Renal cortical epithelial cell (primary cell): Measurements from ENCODE around the gene MPP7. TPM values are rescaled to one million over a fixed set of nuclear protein-coding genes. Genes with fewer than 3 reads are reported as not detected.

ENCODE experiments used
- DNase-seq: peaks from one replicate; pipeline ENCODE4 v3.0.0-alpha.2; 2011; ENCODE audit warnings: low read depth
- total RNA-seq: library from RNA; depleted of rRNA; stranded (reverse); fragments of >200 nt; gene quantifications from 2 replicates; pipeline ENCODE4 v1.2.3, GENCODE V29; 2014

The MPP7 gene
- total RNA-seq, 1 donor from 2014 or later, result 1.6 TPM

DNA sequence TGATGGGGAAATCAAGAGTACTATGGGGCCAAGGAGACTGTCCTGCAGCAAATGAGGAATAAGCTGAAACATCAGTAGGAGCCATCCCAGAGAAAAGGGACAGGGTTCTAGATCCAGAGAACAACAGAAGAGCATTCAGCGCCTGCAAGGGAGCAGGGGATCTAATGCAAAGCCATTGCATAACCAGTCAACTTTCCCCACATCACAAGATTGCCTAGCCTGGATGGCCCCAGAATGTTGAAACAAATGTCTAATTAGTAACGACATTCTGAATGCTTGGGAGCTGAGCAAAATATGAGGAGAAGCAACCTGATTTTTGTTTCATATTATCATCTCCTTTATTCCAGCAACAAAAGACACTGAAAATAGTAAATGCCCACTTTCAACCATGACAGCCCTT is 2.7 kb upstream of the MPP7 start:
- DNase-seq, result no peak

DNA sequence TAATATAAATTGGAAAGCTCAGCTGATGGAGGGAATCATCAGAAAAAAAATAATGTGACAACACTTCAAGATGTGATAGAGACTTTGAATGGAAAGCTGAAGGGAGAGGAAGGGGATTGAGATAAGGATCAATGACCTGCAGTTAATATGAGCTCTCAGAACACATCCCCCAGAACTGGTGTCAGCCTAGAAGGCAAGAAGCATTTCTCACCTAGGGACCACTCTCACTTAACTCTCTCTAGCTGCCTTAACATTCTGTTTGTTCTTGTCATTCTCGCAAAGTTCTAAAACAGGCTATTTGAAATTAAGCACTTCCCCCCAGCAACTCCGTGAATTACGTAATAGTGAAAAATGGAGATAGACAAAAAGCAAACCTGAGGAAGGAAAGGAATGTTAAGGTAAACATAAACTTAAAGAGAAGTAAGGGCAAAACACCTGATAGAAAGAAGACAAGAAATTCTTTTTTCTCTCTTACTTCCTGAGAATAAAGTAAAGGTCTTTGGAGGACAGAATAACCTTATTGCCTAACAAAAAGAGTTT is 1.2 kb upstream of the MPP7 start:
- DNase-seq, result no peak

DNA sequence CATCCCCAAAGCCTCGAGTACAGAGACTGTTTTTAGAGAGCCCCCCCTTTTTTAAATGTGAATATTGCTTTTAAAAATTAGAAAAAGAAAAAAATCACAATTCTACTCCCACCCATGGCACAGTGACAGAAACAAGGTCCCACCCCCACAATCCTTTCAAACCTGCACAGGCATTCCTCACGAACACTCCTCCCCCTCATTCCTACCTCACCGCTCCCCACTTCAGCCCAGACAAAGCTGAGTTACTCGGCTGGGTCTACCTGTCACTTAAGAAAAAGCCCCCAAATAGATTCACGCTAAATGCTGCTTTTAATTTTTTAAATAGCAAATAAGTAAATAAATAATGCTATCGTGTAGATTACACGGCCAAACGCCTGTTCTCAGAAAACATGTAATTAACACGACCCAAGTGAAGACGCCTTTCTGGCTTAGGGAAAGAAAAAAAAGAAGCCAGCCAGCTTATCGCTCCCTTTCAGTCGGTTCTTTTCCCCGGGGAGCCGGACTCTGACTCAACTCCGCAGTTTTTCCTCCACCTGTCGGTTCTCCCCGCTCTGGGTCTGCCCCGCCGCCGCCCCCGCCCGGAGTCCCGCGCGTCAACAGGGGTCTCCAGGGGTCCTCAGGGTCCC is 739 bp downstream of the MPP7 start:
- no peak for DNase-seq

DNA sequence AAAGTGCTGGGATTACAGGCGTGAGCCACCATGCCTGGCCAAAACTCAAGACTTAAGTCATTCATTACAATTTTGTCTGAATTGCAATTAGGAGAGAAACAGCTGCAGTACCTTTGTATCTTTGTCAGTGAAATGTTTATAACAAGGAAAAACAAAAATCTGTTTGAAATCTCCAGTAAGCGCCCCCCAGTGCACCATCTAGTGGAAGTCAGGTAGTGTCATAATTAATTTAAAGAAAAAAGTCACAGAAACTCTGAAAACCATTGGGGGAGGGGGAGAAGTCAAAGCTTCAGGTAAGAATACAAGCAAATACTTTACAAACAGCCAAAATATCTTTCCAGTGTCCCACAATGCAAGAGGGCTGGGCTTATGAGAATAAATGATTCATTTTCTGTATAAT is 2.8 kb downstream of the MPP7 start:
- DNase-seq, result no peak

DNA sequence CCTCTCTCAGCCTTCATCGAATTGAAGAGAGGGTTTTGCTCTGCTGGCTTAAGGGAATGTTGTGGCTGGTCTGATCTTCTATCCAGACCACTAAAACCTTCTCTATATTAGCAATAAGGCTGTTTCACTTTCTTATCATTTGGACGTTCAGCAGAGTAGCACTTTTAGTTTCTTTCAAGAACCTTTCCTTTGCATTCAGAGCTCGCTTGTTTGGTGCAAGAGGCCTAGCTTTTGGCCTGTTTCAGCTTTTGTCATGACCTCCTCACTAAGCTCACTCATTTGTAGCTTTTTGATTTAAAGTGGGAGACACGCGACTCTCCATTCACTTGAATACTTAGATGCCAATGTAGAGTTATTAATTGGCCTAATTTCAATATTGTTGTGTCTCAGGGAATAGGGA is 3.9 kb downstream of the MPP7 start:
- no peak for DNase-seq

DNA sequence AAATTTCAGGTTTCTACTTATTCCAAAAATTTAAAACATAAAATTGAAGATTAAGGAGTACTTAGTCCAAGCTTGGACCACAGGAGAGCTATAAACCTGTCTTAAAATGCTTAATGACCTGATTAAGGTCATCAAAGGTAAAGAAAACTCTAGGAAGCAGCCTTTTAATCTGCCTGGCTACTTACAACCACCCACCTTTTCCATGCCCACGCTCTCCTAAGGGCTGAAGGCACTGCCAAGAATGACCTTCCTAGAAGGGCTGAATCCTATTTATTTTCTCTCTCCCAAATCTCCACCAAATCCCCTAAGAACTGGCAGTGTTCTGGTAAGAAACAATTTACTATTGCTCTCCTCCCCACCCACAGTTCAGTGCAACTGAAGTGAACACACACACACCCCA is 6.8 kb downstream of the MPP7 start:
- no peak for DNase-seq

DNA sequence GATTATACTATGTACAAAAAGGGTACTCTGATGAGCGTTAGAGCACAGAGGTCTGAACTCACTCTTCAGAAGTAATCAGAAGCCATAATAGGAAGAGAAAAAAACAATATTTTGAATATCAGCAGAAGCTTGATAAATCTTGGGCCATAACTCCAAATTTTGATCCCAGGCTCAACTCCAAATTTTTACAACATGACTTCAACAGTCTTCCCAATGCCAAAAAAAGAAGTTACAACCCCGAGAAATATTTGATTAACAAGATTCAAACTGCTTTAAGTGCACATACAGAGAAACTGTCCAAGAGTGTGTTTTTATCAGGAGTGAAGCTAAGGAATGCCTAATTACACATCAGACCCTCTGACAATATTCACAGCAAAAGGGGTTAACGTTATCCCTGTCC is 7.5 kb downstream of the MPP7 start:
- no peak for DNase-seq

DNA sequence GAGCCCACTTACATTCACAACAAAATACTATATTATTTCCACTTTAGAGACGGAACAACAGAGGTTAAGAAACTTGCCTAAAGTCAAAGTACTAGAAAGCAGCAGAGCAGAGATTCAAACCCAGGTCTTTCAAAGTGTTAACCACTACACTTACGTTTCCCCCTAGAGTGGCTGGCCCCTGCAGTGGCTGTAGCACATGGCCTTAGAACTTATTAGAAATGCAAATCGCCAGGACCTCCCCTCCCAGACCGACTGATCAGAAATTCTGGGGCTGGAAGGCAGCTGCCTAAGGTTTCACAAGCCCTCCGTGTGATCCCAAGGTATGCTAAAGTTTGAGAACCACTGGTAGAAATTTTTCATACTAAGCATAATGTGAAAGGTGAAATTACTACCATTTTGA is 8.1 kb downstream of the MPP7 start:
- DNase-seq, result no peak

DNA sequence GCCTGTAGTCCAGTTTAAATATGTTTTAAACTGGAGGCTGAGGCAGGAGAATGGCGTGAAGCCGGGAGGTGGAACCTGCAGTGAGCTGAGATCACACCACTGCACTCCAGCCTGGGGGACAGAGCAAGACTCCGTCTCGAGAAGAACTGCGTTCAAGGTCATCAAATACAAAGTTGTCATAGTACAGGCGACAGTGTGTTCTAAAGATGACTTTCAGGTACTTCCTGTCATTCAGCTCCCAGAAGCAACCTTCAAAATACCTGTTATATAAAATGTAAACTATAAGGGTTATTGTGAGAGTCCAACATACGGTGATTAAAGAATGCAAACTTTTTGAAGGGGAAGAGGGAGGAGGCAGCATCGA is 8.7 kb downstream of the MPP7 start:
- no peak for DNase-seq

DNA sequence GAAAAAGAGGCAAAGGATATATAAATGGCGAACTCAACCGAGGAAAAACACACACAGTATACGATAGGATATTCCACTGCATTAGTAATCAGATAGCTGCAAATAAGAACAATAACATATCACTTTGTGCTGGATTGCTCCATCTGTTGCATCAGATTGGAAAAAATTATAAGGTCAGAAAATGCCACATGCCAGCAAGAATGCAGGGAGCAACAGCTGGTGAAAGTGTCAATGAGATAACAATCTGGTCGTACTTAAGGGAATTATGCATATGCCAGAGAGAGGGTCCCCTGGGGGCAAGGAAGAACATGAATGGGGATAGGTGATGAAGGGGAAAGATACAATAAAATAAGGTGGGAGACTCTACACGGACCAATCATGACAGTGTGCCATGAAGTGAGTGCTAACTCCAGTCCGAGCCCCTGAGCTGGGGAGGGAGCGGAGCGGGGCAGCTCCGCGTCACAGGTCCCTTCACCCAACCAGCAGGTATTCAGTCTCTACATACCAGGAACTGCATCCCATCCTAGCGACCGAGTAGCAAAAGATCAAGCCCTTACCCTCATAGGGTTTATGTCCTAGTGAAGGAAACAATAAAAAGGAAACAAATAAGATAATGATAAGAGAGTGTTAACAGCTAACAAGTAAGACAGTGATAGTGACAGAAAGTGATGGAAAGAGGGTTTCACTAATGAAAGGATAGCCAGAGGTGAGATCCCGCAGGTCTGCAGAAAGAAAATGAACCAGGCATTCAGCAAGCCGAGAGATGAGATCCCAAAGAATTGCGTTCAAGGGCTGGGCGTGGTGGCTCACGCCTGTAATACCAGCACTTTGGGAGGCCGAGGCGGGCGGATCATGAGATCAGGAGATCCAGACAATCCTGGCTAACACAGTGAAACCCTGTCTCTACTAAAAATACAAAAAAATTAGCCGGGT is 9.4 kb downstream of the MPP7 start:
- no peak for DNase-seq

DNA sequence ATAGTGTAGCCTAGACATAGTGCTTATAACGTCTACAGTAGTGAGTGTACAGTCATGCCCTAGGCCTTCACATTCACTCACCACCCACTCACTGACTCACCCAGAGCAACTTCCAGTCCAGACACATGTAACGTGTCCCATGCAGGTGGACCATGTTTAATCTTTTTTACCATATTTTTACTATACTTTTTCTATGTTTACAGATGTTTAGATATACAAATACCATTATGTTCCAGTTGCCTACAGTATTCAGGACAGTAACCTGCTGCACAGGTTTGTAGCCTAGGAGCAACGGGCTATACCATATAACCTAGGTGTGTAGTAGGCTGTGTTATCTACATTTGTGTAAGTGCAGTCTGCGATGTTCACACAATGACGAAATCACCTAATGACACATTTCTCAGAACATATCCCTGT is 11.0 kb downstream of the MPP7 start:
- peak; percentile 92 for DNase-seq

DNA sequence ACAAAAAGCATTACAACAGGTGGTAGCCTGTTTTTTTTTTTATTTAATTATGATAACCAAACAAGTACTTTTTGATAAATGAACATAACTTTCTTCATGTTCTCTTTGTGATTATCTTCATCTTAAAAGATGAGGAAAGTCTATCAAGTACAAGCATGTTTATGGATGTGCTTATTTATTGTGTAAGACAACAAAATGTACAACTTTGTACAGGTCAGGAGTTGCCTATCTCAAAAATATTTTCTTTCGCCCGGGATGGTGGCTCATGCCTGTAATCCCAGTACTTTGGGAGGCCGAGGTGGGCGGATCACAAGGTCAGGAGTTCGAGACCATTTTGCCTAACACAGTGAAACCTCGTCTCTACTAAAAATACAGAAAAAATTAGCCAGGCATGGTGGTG is 17.0 kb downstream of the MPP7 start:
- no peak for DNase-seq

DNA sequence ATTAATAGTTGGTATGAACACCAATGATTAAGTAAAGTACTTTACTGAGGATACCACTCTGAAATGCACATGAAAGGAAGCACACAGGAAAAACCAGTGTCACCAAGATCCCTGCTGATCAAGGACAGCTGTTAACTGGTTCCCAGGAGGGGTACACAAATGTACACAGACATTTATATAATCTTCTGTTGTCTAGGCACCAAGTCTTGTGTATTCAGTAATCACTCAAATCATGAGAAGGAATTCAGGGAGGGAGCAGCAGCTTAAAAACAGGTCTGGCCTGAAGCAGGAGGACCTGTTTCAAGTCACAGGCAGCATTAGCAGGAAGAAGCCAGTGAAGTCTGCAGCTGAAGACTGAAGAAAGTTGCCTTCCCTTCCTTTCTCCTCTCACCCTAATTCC is 18.7 kb downstream of the MPP7 start:
- DNase-seq, result no peak

DNA sequence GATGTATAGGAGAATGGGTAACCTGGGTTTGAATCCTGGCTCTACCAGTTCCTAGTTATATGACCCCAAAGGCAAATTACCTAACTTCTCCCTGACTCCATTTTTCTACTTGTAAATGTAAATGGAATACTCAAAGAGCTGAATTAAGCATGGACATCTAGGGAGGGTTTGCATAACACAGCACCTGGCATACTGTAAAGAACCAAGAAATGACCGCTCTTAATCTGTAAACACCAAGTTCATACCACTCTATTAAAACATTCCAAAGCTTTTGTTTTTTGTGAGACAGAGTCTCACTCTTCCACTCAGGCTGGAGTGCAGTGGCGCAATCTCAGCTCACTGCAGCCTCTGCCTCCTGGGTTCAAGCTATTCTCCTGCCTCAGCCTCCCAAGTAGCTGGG is 19.6 kb downstream of the MPP7 start:
- DNase-seq, result no peak

DNA sequence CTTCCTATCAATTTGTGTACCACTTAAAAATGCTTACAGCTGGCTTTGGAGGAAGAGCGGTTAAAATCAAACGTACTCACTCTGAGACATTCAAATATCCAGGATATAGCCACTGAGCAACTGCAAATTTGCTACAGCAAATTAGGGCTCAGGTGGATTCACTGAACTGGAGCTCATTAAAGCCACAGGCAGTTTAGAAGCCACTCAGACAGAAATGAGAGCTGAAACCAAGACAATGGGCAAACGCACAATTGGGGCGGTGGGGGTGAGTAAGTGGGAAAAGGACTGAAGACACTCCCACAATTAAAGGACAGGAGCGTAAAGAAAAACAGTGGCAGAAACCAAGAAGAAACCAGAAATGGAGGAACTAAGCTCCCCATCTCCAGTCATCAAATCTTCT is 20.5 kb downstream of the MPP7 start:
- no peak for DNase-seq

DNA sequence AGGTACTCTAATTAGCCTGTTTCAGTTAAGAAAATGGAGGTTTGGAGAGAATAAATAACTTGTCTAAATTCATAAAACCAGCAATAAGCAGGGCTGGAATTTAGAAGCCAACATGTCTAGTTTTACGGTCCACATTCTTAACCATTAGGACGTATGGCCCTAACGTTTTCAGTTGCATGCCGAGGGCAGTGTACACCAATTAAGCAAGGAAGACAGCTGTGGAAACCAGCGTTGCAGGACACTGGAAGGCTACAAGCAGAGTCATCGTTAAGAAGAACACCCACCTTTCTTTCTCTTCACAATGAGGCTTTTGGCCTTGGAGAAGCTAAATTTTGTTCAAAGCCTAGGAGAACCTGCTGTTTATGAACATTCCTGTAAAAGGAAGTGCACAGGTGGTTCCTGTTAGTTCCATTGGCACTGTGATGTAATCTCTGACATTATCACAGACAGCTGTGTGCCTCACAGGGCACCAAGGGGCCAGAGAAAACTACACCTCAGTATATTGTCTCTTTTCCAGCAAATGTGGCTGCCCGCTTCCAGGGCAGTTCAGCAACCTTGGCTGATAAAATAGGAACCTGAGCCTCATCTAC is 21.0 kb downstream of the MPP7 start:
- DNase-seq, result no peak

DNA sequence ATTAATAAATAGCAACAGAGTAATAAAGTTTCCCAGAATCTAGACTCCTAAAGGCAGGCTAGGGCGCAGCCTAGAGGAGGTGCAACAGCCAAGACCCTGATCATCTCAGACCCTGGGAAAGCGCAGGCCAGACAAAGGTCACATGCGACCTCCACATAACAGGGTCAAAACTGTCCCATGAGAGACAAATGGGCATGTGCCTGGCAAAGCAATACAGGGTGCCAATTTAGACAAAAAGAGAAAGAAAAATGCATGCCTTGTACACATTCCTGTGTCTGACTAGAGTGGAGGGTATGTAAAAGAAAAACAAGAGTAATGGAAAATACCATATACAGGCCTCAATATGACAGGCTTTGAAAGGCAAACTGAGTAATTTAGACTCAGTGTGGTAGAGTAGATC is 22.2 kb downstream of the MPP7 start:
- no peak for DNase-seq

DNA sequence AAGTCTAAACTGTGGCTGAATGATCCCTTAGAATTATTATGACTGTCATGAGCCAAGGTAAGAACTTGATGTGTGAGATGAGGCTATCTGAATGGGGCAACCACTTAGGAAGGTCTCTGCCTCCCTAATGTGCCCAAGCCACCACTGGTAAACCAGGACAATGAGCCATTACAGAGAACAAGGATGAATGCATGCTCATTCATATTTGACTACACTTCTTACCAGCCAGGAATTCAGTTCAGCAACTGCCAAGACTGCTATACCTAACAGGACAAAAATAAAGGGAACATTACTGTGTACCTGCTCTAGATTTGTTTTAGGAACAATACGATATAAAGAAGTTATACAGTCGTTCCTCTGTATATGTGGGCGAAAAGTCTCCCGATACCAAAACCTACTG is 23.0 kb downstream of the MPP7 start:
- DNase-seq, result no peak

DNA sequence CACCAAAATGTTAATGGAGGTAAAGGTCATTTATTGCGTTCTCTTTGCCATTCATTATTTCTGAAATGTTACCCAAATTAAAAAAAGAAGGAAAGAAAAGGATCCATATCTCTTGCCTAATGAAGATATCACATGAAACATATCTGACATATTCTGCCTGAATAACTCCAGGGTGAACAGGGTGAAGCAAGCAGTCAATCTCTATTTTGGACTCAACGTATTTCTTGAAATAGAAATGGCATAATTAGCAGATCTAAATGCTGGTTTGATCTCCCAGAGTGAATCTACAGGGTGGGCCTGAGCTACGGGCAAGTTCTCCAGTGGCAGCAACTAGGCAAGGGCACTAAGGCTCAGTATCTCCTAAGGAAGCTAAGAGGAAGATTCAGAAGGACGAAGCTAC is 24.0 kb downstream of the MPP7 start:
- DNase-seq, result no peak

DNA sequence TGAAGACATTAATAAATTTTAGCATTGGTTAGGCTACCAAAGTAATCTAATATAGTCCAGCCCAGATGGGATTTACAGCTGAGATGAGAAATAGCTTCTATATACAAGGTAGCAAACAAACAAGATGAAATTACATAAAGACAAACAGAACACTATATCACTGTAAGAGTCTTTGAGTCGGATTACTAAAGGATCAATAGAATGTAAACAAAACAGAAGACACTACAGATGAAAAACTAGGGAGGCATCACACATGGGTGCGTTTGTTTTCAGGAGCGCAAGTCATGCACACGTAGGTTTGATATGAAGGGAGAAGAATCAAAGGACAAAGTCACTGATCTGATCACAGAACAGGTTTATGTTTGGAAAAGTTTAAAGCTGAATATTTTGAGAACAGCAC is 26.5 kb downstream of the MPP7 start:
- DNase-seq, result no peak

DNA sequence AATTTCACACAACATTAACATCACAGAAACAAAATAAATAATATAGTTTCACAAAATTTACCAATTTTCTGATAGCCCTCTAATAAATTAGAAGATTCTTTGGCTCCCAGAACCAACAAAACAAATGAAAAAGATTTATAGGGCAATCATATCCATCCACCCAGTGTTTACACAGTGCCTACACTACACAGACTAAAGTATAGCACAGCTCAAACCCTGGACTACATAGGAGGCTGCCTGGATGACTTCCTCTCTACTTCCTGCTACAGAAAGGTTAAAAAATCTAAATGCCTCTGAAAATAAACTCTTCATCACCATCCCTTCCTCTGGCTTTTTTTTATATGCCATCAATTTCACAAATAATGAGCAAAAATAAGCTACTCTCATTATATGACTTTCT is 28.4 kb downstream of the MPP7 start:
- no peak for DNase-seq

DNA sequence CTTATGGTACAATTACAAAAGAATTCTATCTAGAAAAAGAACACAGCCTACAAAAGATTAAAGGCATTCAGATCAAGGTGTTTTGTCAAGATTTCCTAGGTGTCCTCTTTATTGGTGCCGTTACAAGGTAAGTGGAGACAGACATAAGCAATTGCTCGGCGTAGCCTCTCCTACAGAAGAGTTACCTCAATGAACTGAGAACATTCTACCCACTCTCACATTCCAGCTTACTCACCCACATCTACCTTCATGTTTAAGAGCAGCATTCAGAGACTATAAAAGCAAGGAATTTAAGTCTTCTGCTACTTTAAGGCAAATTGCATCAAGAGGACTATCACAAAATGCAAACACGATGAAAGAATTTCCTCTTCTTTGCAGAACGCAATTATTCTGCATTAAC is 29.5 kb downstream of the MPP7 start:
- DNase-seq, result no peak

DNA sequence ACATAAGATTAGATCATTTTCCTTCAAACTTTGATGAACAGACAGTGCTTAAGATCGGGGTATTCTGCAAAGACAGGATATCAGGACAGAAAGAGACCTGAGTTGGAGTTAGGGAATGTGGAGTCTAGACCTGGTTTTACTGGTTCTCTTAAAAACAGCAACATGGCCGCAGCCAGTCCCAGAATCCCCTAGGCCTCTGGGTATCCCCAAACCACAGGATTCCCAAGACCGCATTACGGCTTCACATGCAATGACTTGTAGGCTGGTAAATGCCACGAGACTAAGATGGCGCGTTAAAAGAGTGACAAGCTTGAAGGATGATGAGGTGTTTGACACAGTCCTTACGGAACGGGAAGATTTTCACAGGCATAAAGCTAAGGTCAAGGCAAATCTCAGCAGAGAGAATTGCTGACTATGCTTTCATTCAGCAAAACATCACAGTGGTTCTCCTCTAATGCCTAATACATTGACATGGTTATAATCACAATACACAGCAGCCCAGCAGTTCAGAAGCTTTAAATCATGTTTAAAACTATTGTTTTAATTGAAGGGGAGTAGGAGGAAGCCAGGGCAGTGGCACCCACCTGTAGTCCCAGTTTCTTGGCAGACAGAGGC is 32.9 kb downstream of the MPP7 start:
- DNase-seq, result no peak
